Choroid plexus epithelial cell (primary cell): ENCODE measurements around the gene CPT2.
"Not testable (repeated sequence)": the region's sequence is repeated elsewhere in the genome, so short reads cannot be mapped to it uniquely, and the experiment has no call there.

Experiments used
- DNase-seq: peaks from one replicate; pipeline ENCODE4 v3.0.0-alpha.2; 2010; ENCODE audit warnings: low read depth
- H3K4me3 ChIP-seq: 2 replicates; pipeline ENCODE4 v1.5.1; 2011; ENCODE audit warnings: low read depth, mild to moderate bottlenecking, control low read depth, low read length, moderate library complexity
- CTCF ChIP-seq: conservative IDR thresholded peaks from 2 replicates; pipeline ENCODE4 v1.5.1; 2011; ENCODE audit warnings: low read depth, mild to moderate bottlenecking, control low read depth, inconsistent platforms, low read length, moderate library complexity

CPT2 gene

DNA sequence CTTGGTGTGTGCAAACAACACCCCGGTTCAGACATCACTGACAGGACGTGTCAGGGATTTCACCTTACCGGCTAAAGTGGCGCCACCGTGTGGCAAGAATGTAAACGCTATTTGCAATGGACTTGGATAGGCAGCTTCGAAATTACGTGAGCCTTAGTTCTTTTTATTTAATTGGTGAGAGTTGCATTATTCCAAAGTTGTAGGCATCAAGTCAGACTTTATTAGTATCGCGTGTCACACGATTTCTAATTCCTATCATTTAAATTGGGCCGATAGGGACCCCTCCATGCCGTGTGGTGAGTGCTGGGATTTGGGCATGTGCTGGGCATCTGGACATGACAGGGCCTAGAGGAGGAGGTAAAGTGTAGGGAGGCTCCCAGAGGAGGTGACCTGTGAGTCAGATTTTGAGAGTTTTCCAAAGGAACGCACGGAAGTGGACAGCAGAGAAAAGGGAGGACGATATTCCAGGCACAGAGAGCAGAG lies 14.5 kb upstream of the CPT2 start:
- peak; percentile 91 for DNase-seq

GRCh38 chr1:53182716-53183094 lies 13.9 kb upstream of the CPT2 start:
- DNase-seq: no peak
- TF ChIP-seq CTCF: no peak
- H3K4me3 ChIP-seq: no peak overlapping the region

More for the DNA sequence above, 14.5 kb upstream of the CPT2 start:
- peak; percentile 85 for TF ChIP-seq CTCF
- H3K4me3 ChIP-seq: no peak overlapping the region

GRCh38 chr1:53183095-53183990 lies 13.3 kb upstream of the CPT2 start:
- no peak overlapping the region for H3K4me3 ChIP-seq
- peak; percentile 44 for DNase-seq
- no peak for TF ChIP-seq CTCF

- DNase-seq, H3K4me3 ChIP-seq: not testable (repeated sequence)
Observed at GRCh38 chr1:53185955-53186297, 10.7 kb upstream of the CPT2 start.

DNA sequence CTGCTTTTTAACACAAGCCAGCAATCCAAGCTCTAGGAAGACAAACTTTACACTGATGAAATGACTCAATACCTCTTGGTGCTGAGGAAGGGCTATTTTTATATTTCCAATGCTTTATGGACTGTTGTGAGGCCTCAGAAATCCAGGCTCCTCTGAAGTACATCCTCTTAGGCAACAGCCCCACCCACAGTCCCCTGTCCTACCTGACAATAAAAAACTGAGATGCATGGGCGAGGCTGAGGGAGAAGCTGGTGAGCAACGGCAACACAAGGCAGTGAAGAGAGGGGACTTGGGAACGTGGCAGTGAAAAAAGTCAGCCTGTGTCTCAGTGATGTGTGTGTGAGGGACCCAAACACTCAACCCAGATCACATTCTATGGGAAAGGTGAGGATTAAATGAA lies 10.1 kb upstream of the CPT2 start:
- no peak for TF ChIP-seq CTCF
- DNase-seq: no peak
- H3K4me3 ChIP-seq: no peak overlapping the region

DNA sequence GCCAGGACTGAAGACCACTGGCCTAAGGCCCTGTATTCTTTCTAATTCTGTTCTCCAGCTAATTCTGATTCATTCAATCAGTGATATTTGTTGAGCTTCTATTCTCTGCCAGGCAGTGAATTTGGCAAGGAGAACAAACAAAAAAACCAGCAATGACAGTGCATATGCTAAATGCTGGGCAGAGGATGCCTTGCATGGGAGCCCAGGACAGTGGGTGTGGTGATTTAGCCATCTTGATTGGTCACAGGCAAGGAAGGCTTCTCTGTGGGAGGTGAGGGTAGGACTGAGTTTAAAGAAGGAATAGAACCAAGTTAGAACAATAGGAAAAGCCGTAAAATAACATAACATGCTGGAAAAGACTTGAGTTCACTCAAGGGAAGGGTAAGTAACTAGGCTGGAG lies 9.2 kb upstream of the CPT2 start:
- TF ChIP-seq CTCF: no peak
- no peak overlapping the region for H3K4me3 ChIP-seq
- DNase-seq: no peak

DNA sequence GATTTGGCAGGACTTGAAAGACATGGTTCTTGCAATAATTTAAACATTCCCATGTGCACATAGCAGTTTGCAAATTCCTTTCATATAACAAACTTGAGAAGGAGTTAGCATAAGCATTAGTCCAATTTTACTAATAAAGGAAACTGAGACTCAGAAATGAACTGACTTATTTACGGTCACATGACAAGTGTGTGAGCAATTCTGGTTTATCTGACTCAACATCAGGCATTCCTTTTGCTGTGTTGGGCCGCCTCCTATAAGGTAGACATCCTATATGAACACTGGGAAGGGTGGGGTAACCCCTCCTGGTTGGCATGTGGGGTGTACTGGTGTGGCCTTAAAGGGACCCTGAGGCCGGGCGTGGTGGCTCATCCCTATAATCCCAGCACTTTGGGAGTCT lies 8.5 kb upstream of the CPT2 start:
- no peak overlapping the region for H3K4me3 ChIP-seq
- no peak for TF ChIP-seq CTCF
- peak; percentile 33 for DNase-seq
